Measurements from ENCODE around the gene ARHGAP5. TPM values are rescaled to one million over a fixed set of nuclear protein-coding genes. Genes with fewer than 3 reads are reported as not detected.

ARHGAP5 gene
- polyA plus RNA-seq, 3 donors, result 2.5 to 6.3 (median 4.3) TPM

DNA sequence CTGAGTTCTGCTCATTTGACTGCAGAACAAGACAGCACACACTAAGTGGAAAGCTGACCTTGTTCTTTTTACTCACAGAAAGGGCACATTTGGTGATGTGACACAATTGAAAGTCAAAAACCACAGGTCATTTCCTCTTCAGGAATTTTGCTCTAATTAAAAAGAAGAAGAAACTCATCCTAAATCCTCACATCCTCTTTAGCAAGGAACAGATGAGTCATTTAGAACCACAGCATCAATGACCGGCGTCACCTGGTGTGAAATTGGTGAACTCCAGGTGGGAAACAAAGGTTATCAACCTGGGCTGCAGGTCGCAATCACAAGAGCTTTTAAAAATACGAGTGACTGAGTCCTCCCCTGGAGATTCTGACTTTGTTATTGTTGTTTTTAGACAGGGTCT, 128.9 kb downstream of the ARHGAP5 start:
- Mint-ChIP-seq H3K27ac (no peak overlapping the region), H3K4me1 (peaks cover 45% of the 10 kb centered on the region), H3K27me3 (ENCODE audit: low read depth in 3 of 3) (peaks cover 32 to 51% (median 37%) of the 10 kb centered on the region in 3 donors), H3K9me3 (peaks cover 0 to 4% (median 0%) of the 10 kb centered on the region in 7 donors), H3K36me3 (peaks cover 0 to 2% of the 10 kb centered on the region in 2 donors), H3K4me3 (no peak overlapping the region)
- intact Hi-C loops (cut with micrococcal nuclease), result no loop called here
- no peaks in the 10 kb centered on the region for H3K36me3 ChIP-seq (replicated peaks in 1 of 2; ENCODE audit: control insufficient read depth in 1 of 2, insufficient read depth in 2 of 2, low read length in 2 of 2)
- H3K79me2 ChIP-seq (ENCODE audit: insufficient read depth, low read length), result no peaks in the 10 kb centered on the region
- no peak overlapping the region for H3K27ac ChIP-seq (ENCODE audit: low read depth in 1 of 2, low read length in 2 of 2)
- DNase-seq, result peak in 1 of 3 donors; percentile 45
- H3K9ac ChIP-seq (ENCODE audit: insufficient read depth, low read length, poor library complexity, severe bottlenecking), result no peak overlapping the region
- H3K4me3 ChIP-seq (replicated peaks in 1 of 3; ENCODE audit: low read depth in 2 of 3, low read length in 3 of 3), result no peak overlapping the region
- WGBS (ENCODE audit: insufficient coverage), result 35% methylated on average over 4 of the region's 4 CpGs
- H2AFZ ChIP-seq (ENCODE audit: insufficient read depth, low read depth, low read length, poor library complexity, severe bottlenecking), result no peak overlapping the region
- peaks cover 39 to 41% of the 10 kb centered on the region in 2 donors for H3K4me1 ChIP-seq (ENCODE audit: control insufficient read depth in 1 of 2, insufficient read depth in 2 of 2, low read length in 2 of 2)
- TF ChIP-seq, protein P1, sequence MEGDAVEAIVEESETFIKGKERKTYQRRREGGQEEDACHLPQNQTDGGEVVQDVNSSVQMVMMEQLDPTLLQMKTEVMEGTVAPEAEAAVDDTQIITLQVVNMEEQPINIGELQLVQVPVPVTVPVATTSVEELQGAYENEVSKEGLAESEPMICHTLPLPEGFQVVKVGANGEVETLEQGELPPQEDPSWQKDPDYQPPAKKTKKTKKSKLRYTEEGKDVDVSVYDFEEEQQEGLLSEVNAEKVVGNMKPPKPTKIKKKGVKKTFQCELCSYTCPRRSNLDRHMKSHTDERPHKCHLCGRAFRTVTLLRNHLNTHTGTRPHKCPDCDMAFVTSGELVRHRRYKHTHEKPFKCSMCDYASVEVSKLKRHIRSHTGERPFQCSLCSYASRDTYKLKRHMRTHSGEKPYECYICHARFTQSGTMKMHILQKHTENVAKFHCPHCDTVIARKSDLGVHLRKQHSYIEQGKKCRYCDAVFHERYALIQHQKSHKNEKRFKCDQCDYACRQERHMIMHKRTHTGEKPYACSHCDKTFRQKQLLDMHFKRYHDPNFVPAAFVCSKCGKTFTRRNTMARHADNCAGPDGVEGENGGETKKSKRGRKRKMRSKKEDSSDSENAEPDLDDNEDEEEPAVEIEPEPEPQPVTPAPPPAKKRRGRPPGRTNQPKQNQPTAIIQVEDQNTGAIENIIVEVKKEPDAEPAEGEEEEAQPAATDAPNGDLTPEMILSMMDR (IDR thresholded peaks at IDR 0.05), result no peak
- H3K4me2 ChIP-seq (replicated peaks; ENCODE audit: extremely low read depth, low read length, poor library complexity, severe bottlenecking), result no peak overlapping the region
- H4K20me1 ChIP-seq (ENCODE audit: insufficient read depth, low read length), result no peaks in the 10 kb centered on the region
- H3K27me3 ChIP-seq (ENCODE audit: control insufficient read depth in 2 of 2, insufficient read depth in 2 of 2, low read length in 2 of 2), result peaks cover 25 to 32% of the 10 kb centered on the region in 2 donors
- H3K9me3 ChIP-seq (replicated peaks in 1 of 2; ENCODE audit: control insufficient read depth in 1 of 2, insufficient read depth in 1 of 2, low read length in 2 of 2), result peaks cover 0 to 12% of the 10 kb centered on the region in 2 donors

DNA sequence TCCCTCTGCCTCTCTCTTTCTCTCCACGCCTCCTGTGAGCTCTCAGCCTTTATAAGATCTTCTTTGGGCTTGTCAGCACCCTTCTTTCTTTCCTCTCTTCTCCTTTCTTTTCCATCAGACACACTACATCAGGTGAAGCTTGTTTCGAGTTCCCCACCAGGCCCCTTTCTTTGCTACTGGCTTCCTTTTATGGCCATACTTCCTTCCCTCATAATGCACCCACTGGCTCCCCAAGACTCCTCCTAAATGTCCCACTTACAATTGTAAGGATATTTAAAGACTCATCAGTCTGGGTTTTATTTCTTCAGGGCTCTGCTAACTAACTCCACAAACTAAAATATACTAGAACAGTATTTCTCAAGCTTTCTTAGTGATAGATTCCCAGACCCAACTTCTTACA, 129.4 kb downstream of the ARHGAP5 start:
- no peaks in the 10 kb centered on the region for H3K36me3 ChIP-seq (replicated peaks in 1 of 2; ENCODE audit: control insufficient read depth in 1 of 2, insufficient read depth in 2 of 2, low read length in 2 of 2)
- H3K9me3 ChIP-seq (replicated peaks in 1 of 2; ENCODE audit: control insufficient read depth in 1 of 2, insufficient read depth in 1 of 2, low read length in 2 of 2), result peaks cover 0 to 12% of the 10 kb centered on the region in 2 donors
- no peak overlapping the region for H3K27ac ChIP-seq (ENCODE audit: low read depth in 1 of 2, low read length in 2 of 2)
- TF ChIP-seq, protein P1 (IDR thresholded peaks at IDR 0.05), result no peak
- no peak for DNase-seq
- H4K20me1 ChIP-seq (ENCODE audit: insufficient read depth, low read length), result no peaks in the 10 kb centered on the region
- H3K79me2 ChIP-seq (ENCODE audit: insufficient read depth, low read length), result no peaks in the 10 kb centered on the region
- Mint-ChIP-seq H3K4me3 (no peak overlapping the region), H3K4me1 (peaks cover 40% of the 10 kb centered on the region), H3K27me3 (ENCODE audit: low read depth in 3 of 3) (peaks cover 29 to 45% (median 35%) of the 10 kb centered on the region in 3 donors), H3K9me3 (peaks cover 0 to 4% (median 0%) of the 10 kb centered on the region in 7 donors), H3K27ac (peak overlapping the region in 2 of 7 donors; percentile 6 to 12), H3K36me3 (peaks cover 0 to 2% of the 10 kb centered on the region in 2 donors)
- no peak overlapping the region for H2AFZ ChIP-seq (ENCODE audit: insufficient read depth, low read depth, low read length, poor library complexity, severe bottlenecking)
- intact Hi-C loops (cut with micrococcal nuclease), result no loop called here
- no peak overlapping the region for H3K9ac ChIP-seq (ENCODE audit: insufficient read depth, low read length, poor library complexity, severe bottlenecking)
- 73% methylated on average over 2 of the region's 2 CpGs for WGBS (ENCODE audit: insufficient coverage)
- H3K4me1 ChIP-seq (ENCODE audit: control insufficient read depth in 1 of 2, insufficient read depth in 2 of 2, low read length in 2 of 2), result peaks cover 33 to 35% of the 10 kb centered on the region in 2 donors
- peaks cover 25 to 31% of the 10 kb centered on the region in 2 donors for H3K27me3 ChIP-seq (ENCODE audit: control insufficient read depth in 2 of 2, insufficient read depth in 2 of 2, low read length in 2 of 2)
- H3K4me3 ChIP-seq (replicated peaks in 1 of 3; ENCODE audit: low read depth in 2 of 3, low read length in 3 of 3), result no peak overlapping the region
- H3K4me2 ChIP-seq (replicated peaks; ENCODE audit: extremely low read depth, low read length, poor library complexity, severe bottlenecking), result no peak overlapping the region

All from CD14-positive monocyte (primary cell).